NOMO-1 (cell line): ENCODE data around the gene GRPEL1.

Experiments used
- DNase-seq, 2 experiments: peaks; one replicate each; lab custom pipeline; 2025; ENCODE audit not compliant: unreplicated experiment in 2 of 2; lab: John Stamatoyannopoulos, UW

The GRPEL1 gene

DNA sequence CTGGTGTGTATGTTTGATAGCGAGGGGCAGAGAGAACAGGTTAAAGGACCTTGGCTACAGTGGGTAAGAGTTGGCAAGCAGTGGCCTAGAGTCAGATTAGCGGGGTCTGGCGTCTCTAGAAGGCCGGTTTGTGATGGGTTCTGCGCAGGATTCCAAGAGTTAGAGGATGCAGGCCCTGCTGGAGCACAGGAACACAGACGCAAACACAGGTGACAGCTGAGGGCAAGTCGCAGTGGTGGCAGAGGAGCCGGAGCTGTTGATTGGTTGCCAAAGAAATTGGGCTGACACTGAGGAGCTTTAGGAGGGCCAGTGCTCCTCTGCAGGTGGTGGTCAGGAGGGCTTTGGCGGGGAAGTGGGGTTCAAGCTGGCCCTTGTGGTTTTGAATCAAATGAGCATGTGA is 20.9 kb downstream of the GRPEL1 start:
- no peak for DNase-seq

DNA sequence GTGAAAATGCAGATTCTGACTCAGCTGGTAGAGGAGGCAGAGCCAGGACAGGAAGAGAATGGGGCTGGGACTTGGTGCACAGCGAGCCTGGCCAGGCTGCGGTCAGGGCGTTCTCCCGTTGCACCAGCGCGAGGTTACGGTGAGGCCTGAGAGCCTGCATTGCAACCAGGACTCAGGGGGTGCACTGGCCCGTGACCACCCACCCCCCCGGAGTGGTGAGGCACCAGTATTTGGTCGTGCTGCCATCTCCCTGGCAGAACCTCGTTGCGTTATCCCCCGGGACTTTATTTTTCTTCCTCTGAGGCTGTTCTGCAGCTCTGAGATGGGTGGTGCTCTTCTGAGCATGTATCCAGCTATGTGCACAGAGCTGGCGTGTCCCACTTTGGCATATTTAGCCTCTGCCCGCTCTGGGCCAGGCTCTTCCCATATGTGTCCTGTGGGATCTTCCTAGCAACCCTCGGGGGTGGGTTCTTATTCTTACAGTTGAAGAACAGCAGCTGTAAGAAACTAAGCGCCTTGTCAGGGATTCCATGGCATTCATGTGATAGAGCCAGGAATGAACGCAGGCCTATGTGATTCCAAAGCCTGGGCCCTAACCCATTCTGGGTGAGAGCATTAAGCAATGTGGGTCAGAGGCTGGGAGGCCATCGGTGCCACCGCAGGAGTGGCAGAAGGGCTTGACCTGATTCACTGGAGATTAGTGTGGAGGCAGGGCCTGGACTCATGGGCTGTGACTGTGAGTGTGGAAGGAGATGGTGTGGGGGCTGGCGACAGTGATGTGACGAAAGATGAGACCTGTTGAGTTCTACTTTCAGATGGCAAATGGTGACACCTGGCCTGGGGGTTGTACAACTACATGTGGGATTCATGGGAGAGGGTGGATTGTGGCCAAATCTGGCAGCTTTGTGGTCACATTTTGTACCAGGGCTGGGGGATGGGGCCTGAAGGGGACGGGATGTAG is 21.6 kb downstream of the GRPEL1 start:
- DNase-seq: no peak

DNA sequence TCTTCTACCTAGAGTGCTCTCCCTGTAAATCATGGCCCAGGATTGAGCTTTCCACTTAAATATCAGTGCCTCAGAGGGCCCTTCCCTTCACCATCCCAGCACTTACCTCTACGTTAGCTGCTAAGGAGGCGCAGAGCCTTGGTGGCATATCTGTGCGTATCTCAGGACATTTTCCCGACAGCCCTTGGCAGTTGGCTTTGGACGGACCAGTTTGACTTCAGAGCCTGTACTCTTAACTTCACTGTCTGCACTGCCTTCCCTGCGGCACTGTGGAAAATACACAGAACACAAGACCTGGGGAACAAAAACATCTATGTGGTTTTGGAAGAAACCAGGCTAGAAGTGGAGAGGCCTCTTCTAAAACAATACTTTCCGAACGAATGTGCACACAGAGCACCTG is 22.3 kb downstream of the GRPEL1 start:
- no peak for DNase-seq

DNA sequence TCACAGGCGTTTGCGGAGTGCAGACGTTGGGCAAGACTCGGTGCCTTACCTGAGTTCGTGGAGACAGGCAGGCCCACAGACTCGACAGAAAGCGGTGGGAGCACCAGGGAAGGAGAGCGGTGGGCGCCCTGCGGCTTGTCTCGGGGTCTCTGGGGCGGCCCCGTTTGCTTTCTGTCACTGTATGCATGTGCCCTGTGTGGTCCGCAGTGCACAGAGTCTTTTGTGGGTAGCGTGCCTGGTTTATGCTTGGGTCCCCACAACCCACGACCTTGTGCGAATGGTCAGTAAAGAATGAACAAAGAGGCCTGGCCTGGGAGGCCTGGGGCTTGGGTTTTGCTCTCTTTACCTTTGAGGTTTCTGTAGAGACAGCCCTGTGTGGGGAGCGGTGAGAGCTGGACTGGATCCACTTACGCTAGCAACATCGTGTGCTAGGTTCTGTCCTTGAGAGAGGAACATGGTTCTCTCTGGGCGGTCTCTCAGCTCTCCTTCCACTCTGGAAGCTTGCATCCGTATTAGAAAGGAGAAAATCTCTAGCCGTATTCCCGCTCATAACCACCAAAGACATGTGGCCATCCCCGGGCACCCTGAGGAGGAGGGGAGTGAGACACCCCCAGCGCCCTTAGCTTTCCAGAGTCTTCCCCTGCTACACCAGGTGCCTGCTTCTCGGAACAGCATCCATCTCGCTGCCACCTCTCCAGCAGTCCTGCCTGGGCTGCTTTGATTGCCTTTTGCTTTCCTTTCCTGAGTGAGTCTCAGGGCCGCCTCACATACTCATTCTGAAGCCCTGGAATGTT is 23.5 kb downstream of the GRPEL1 start:
- no peak for DNase-seq

DNA sequence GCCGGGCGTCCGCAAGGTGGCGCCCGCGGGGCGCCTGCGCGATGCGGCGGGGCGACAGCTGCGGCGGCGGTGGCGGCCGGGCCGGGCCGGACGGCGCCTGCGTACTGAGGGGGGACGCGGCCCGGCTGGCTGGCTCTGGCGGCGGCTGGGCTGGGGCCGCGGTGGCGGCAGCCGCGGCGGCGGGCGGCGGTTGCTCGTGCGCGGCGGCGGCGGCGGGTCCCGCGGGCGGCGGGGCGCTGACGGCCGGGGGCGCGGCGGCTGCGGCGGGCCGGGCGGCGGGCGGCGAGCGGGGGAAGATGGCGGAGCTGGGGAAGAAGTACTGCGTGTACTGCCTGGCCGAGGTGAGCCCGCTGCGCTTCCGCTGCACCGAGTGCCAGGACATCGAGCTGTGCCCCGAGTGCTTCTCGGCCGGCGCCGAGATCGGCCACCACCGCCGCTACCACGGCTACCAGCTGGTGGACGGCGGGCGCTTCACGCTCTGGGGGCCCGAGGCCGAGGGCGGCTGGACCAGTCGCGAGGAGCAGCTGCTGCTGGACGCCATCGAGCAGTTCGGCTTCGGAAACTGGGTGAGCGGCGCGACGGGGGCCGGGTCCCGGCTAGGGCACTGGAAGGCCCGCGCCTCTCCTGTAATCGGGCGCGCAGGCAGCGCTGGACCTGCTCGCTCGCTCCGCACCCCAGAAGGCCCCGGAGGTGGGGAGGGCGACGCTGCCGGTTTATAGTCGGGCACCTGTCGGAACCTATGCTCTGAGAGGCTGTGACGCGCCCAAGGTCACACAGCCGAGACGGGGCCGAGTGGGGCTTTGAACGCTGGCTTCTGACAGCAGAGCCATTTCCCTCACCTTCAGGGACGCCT is 24.4 kb downstream of the GRPEL1 start, which contains the start of gene TADA2B:
TSS of gene TADA2B (plus strand) at position 89 of the 853 bp plus-strand sequence. CDS start at position 297, 208 bp downstream.
- DNase-seq: peak in 1 of 2 experiments; percentile 46

DNA sequence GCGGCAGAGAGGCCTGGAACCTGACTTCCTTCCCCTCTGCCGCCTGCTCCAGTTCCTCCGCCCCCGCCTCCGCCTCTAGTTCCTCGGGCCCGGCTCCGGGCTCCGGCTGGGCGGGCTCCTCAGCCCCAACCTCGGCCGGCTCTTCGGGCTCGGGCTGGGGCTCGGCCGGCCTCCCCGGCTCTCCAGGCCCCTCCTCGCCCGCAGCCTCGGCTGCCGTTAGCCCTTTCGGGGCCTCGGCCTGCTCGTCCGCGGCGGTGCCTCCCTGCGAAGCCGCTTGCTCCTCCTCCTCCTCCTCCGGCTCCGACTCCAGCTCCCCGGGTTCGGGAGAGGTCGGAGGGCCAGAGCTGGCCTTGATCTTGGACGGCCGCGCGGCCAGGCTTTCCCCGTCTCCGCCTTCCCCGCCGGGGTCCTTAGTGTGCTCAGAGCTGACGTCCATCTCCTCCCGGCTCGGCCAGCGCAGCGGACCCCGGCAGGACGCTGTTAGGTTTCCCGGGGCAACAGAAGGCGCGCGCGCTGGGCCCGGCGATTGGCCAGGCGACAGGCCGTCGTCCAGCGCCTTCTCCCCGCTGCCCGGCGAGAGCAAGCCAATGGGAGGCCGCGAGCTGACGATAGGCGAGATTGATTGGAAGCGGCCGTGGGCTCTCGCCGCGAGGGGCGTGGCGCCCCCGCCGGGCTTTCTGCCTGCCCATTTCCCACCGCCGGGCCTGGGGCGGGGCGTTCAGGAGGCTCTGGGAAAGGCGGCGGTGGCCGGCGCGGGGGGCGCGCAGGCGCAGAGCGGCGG is 25.2 kb downstream of the GRPEL1 start:
- peak; percentile 97 to 98 for DNase-seq

DNA sequence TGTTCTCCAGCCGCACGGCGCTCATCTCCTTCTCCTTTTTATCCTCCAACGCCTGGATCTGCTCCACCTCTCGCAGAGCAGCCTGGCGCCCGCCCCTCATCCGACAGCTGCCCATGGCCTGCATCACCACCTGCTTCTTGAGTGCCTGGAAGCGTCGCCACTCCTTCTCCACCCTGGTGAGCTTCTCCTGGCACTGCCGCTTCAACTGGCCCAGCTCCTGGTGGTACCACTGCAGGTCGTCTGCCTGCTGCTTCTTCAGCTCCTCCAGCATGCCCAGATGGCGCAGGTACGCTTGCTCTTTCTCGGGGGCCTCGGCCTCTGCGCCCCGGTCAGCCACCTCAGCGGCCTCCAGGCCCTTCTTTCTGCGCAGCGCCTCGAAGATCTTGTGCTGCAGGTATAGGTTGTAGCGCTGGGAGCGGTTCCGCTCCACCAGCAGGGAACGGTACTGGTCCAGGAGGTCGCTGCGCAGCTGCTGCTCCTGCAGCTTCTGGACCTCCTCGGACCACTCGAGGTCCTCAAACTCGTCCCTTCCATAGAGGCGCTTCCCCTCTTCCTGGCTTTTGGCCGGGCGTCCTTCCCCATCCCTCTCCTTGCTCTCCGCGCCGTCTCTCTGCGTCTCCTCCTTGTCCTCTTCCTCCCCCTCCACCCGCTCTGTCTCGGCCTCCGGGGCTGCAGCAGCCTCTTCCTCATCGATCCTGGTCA is 25.9 kb downstream of the GRPEL1 start:
- DNase-seq: no peak

DNA sequence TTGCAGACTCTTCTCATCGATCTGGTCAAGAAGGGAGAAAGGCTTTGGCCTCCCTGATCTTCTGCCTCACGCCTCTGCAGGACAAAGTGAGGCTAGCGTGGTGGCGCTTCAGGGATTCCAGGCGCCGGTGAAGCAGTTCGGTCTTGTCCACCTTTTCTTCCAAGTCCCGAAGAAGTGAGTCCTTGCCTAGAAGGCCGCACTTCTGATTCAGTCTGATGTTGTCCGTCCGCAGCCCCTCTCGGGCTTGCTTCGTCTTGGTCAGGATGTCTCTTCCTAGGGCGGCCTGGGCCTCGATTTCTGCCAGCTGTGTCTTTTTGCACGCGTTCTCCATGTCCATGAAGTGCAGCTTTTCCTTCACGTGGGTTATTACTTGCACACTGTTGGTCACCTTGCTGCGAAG is 26.6 kb downstream of the GRPEL1 start:
- no peak for DNase-seq

DNA sequence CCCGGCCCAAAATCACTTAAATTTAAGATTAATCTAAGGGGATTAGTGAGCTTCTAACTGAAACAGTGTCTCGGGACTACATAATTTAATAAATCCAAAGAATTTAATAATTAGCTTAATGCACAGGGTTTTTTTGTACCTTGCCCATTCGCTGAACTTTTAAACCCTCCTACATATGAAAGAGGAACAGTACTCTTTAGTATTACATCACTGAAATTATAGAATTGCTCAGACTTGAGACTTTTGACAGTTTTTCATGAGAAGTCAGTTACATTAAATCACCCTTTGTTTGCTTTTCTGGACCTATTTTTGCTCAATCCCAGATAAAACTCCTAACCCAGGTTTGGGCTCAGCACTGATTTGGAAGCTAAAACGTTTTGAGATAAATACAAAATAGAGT is 27.1 kb downstream of the GRPEL1 start:
- DNase-seq: peak; percentile 29 to 76

DNA sequence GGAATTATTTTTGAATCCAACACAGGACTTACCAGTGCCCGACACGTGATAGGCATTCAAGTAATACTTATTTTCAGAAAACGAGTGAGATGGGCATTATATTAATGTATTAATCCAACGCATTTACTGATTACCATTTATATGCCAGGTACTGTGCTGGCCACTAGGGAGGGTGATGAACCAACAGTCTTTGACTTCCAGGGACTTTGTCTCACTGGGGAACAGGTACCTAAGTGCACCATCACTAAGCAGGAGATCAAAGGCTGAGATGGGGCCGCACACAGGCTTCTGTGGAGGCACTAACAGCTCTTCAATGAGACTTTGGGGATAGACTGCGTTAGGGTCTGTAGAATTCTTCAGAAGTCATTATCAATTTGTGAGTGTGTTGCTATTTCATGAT is 30.4 kb downstream of the GRPEL1 start:
- no peak for DNase-seq

DNA sequence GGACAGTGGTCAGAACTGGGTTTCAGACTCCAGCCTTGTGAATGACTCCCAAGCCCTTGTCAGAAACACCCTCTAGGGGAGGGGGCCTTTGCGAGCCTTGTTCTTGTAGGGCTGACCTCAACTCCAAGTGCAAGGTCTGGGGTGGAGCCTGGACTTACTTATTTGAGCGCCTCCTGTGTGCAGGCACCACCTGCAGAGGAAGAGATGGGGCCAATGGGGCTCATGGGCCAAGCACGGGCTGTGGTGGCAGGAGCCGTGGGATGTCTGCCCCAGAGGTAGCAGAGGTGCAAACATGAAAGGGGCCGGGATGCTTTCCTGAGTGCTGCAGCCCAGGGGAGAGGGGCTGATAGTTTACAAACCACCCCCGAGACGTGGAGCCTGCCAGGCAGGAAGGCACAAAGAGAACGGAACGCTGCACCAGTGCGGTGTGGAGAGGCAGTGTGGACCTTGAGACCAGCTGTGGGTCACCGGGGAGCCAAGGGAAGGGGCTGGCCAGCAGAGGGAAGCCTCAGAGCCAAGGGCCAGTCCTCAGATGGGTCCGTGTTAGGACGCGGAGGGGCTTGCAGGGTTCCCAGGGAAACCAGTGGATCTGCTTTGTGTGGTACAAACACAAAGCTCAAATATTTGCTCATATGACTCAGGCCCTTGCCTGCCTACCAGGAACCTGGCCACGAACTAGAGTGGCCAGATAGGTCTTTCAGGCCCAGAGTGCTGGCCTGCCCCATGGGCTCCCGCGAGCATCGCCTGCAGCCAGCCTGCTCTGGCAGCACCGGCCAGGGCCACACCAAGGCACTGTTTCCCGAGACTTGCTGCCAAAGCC is 33.4 kb downstream of the GRPEL1 start:
- DNase-seq: no peak

DNA sequence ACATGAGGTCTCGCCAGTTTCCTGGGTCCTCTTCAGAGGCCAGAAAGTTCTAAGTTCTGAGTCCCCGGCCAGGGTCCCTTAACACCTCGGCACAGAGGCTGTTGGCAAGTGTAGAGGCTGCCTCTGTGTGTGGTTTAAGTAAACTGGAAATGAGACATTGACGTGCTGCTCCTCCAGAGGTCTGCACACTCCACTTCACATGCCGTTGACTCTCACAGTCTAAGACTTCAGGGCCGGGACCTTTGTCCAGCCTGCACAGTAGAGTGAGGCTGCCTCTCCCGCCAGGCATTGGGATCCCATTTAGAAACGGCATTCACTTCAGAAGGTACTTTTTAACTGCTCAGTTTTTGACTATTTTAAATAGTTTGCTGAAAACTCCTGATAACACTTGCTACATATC is 35.3 kb downstream of the GRPEL1 start:
- no peak for DNase-seq

DNA sequence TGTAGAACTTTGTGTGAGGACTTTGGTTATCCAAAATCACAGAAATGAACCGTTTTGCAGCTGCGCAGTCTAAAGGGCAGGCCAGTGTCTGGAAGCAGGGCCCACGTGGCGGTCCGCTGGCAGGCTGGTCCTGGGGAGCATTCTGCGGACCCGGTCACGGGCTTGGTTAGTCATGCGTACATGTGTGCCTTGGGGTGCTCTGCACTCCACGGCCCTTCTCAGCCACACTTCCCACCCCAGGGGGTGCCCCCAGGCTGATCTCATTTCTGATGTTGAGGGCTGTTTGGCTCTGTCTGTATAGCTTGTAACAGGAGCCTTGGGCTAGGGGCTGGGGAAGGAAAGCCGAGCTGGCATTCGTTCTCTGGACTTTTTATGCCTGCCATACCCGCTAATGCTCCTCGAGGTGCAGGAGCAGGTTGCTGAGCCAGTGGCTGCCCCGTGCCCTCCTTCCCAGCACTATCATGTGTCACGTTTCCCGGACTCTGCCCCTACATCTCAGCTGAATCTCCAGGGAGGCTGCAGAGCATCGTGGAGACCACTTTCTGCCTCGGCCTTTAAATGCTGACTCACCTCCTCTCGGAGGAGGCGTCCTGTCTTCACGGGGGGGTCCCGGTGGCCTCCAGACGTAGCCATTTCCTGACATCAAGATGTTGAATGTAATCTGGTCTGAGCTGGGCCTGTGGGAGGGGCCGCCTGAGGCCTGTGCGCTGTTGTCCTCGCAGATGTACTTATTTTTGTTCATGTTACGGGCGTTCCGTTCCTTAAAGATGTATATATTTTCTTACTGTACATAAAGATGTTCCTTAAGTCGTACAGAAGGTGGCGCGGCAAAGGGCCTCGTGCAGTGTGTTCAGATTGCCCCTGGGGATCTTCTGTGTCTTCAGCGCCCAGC is 36.1 kb downstream of the GRPEL1 start:
- no peak for DNase-seq

DNA sequence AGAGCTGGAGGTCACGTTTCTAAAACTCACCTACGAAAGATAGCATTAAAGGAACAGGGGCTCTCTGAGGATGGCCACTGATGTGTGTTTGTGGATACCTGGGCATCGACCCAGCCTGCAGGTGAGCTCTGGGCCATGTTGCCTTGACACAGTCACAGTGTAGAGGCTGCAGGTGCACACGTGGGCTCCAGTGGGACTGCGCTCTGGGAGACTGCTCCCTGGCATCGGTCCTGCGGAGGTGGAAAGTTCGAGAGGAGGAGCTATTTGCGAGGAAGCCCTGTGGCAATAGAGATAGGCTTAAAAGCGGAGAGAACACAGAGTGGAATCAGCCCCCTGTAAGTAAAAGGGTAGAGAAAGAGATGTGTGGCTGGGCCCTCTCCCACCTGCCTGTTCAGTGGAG is 37.0 kb downstream of the GRPEL1 start:
- DNase-seq: no peak

DNA sequence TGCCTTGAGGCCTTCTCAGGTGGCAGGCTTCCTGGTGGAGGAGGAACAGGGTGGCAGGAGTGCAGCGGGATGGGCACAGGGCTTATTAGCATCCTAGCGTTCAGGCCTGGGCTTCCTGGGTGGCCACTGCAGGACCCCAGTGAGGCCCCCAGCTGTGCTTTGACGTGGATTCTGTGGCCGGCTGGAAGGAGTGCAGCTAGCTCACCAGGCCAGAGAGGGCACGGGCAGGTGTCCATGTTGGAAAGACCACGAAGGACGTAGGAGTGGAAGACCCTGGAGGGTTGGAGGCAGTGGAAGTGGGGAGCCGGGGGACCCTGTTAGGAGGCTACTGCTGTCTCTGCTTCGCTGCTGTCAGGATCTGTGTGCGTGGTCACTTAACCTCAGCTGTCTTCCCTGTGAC is 37.9 kb downstream of the GRPEL1 start:
- no peak for DNase-seq

DNA sequence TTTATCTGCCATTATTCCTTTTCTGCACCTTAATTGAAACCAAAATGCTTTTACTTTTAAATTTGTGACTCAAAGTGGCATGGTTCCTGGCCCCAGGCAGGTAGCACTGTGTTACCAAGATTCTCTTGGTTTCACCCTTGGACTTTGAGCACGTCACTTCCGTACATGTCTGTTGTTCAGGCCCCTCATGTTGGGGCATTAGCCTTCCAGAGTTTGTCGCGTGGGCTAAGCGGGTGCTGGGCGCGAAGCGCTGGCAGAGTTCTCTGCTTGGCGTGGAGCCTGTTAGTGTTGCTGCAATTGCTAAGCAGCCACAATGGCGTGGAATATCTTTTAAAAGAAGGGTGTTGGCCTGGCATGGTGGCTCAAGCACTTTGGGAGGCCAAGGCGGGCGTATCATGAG is 38.7 kb downstream of the GRPEL1 start:
- DNase-seq: no peak

DNA sequence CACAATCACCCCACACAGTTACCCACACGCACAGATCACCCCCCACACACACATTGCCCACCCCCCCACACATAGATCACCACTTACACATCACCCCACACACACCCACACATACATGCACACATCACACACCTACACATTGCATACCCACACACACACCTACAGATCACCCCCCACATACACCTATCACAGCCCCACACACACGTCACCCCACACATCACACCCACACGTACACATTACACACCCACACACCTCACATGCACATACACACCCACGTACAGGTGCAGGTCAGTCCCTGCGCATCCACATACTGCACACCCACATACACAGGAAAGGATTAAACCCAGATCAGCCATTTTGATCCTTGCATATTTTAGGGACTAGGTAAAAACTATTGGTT is 40.0 kb downstream of the GRPEL1 start:
- no peak for DNase-seq

DNA sequence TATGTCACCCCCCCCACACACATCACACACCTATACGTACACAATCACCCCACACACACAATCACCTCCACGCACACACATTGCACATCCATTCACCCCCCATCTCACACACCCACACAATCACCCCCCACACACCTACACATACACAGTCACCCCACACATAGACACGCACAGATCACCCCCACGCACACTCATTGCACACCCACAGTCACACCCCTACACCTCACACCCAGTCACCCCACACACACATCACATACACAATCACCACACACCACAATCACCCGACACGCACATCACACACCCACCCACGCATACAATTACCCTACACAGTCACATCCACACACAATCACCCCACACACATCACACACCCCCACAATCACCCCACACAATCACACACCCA is 40.6 kb downstream of the GRPEL1 start:
- no peak for DNase-seq
